GM20000 (cell line): ENCODE data around the gene ARIH2.
"Not testable (repeated sequence)": the region's sequence is repeated elsewhere in the genome, so short reads cannot be mapped to it uniquely, and the experiment has no call there.

Source experiments
- DNase-seq: peaks from one replicate; pipeline ENCODE4 v3.0.0; 2012; ENCODE audit warnings: low spot score
- TF ChIP-seq, protein P1 (sequence below): IDR thresholded peaks from 2 replicates; pipeline ENCODE4 v1.5.1; 2012; ENCODE audit warnings: mild to moderate bottlenecking, control low read depth; ENCODE audit errors: extremely low read depth, missing control alignments

ARIH2 gene

DNA sequence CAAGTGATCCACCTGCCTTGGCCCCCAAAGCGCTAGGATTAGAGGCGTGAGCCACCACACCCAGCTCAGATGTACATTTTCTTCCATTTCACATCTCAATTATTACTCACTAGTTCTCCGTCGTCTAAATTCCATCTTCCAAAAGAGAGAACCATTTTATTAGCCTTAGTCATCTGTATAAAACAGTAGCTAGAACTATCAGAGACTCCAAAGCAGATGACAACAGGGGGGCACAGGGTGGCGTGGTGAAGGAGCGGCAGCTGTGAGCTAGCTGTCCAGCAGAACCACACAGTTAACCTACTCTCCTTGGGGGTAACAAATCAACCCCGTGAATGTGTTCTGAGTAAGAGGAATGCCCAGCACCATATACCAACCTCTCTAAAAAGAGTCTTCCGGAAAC is 27.0 kb upstream of the ARIH2 start:
- DNase-seq: no peak

DNA sequence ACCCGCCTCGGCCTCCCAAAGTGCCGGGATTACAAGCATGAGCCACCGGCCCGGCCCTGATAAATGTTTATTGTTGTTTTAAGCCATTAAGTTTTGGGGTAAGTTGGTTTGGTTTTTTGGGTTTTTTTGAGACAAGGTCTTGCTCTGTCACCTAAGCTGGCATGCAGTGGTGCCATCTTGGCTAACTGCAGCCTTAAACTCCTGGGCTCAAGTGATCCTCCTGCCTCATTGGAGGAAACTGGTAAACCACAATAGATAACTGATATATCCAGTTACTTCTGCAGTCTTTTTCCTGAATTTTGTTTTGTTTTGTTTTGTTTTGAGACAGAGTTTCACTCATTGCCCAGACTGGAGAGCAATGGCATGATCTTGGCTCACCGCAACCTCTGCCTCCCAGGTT is 24.1 kb upstream of the ARIH2 start:
- no peak for DNase-seq
- TF ChIP-seq, protein P1, sequence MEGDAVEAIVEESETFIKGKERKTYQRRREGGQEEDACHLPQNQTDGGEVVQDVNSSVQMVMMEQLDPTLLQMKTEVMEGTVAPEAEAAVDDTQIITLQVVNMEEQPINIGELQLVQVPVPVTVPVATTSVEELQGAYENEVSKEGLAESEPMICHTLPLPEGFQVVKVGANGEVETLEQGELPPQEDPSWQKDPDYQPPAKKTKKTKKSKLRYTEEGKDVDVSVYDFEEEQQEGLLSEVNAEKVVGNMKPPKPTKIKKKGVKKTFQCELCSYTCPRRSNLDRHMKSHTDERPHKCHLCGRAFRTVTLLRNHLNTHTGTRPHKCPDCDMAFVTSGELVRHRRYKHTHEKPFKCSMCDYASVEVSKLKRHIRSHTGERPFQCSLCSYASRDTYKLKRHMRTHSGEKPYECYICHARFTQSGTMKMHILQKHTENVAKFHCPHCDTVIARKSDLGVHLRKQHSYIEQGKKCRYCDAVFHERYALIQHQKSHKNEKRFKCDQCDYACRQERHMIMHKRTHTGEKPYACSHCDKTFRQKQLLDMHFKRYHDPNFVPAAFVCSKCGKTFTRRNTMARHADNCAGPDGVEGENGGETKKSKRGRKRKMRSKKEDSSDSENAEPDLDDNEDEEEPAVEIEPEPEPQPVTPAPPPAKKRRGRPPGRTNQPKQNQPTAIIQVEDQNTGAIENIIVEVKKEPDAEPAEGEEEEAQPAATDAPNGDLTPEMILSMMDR: no peak

More for the DNA sequence above, 27.0 kb upstream of the ARIH2 start:
- TF ChIP-seq, protein P1: no peak

DNA sequence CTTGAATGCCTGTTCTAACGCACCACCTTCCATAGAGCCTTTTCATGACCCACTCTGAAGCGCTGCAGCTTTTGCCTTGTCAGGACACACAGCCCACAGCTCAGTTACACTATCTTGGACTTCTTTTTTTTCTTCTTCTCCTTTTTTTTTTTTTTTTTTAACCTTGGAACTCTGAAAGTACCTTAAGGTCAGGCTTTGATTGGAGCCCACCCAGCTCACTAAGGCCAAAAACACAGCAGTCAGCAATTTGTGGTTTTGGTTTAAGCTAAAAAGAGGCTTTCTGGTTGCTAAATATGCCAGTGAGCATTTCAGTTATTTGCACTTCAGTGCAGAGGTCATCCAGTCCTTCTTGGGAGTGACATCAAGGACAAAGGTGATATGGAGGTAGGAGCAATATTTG is 21.7 kb upstream of the ARIH2 start:
- TF ChIP-seq, protein P1: no peak

DNA sequence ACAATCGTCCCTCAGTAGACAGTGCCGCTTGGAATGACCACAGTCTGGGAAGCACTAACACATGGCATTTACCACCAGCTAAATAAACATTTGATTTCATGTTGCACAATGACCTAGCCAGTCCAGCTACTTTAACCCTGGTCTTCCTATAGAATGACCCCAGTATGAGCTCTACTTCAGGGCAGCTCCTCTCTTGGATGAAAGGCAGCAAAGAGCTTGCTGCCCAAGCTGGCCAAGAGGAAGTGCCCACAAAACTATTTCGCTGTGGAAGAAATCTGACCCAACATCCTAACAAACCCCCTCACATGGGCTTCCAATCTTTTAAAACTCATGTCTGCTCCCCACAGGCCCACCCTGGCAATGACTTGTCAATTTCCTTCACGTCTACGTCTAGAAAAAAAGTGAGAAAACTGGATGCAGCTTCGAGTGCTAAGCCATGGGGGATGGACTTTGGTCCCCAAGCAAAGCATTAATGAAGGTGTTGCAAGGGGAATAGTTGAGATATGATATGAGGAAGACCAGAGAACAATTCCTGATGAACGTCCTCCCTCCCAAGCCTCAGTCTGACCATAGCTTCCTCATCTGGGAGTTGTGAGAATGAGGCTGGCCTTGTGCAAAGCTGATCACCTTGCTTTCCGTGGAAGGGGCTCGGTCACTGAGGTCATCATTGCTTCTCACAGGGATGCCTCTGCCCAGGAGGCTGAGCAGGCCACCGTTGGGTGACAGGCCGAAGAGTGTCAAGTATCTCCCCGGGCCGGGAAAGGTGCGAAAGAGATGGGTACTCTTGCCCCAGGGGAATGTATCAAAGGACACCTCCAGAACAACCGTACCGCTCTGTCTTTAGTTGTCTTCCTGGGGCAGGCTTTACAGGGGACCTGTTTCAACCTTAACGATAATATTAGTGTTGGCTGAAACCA is 20.9 kb upstream of the ARIH2 start:
- DNase-seq: peak; percentile 7
- TF ChIP-seq, protein P1: no peak

More for the DNA sequence above, 21.7 kb upstream of the ARIH2 start:
- DNase-seq: no peak

DNA sequence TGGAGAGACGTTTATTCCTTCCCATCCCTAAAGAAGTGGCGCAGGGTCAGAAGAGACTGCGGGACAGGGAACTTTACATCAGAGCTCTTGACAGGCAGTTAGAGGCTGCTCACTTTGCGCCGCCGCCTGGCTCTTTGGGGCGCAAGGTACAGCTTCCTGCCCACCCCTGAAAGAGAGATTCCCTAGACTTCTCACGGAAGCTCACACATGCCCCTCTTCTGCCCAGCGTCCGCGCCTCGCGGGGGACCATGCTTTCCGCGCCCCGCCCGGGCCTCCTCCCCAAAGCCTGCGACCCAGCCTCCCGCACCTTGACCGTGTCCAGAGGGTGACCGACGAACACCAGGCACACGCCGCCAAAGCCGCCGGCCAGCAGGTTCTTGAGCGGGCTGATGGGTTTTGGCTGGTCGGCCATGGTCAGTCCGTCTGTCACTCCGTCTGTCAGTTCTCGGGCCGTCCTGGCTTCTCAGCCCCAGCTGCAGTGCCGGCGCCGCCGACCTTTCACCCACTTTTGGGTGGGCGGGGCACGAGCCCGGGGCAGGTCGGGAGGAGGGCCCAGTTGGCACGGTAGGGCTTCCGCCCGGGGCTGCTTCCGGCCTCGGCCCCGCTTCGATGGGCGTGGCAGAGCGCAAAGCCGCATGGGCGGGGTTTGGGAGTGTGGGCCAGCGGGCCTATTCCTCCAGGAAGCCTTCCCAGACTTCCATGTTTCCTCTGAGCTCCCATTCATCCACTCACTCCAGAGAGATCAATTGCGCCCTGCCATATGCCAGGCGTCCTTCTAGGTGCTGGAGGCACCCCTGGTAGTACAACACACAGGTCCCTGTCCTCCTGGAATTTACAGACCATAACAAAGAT is 20.0 kb upstream of the ARIH2 start, which contains the start of gene SLC25A20:
TSS of gene SLC25A20 (minus strand) at position 500 of the 852 bp plus-strand sequence. CDS start at position 412, 88 bp downstream.
- DNase-seq: peak; percentile 92

DNA sequence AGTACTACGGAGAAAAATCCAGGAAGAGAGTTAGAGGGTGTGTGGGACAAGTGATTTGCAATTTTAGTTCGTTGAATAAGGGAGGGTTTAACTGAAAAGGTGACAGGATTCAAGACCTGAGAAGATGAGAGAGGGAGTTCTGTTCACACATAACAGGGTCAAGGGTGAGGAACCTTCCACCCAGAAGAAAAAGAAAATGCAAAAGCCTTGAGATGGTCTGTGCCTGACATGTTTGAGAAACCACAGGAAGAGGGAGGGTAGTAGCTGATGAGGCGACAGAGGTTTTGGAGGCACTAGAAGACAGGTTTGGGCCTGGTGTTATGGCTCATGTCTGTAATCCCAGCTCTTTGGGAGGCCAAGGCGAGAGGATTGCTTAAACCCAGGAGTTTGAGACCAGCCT is 19.4 kb upstream of the ARIH2 start:
- peak; percentile 25 for DNase-seq
- TF ChIP-seq, protein P1: no peak

More for the DNA sequence above, 20.0 kb upstream of the ARIH2 start, which contains the start of gene SLC25A20:
- TF ChIP-seq, protein P1: no peak

DNA sequence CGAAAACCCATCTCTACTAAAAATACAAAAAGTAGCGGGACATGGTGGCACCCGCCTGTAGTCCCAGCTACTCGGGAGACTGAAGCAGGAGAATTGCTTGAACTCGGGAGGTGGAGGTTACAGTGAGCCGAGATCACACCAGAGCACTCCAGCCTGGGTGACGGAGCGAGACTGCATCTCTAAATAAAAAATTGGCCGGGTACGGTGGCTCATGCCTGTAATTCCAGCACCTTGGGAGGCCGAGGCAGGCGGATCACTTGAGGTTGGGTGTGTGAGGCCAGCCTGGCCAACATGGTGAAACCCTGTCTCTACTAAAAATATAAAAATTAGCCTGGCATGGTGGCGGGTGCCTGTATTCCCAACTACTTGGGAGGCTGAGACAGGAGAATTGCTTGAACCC is 11.6 kb upstream of the ARIH2 start:
- DNase-seq: not testable (repeated sequence)
